Measurements from ENCODE around the gene CGB8.
"Not testable (repeated sequence)": the region's sequence is repeated elsewhere in the genome, so short reads cannot be mapped to it uniquely, and the experiment has no call there.

DNA sequence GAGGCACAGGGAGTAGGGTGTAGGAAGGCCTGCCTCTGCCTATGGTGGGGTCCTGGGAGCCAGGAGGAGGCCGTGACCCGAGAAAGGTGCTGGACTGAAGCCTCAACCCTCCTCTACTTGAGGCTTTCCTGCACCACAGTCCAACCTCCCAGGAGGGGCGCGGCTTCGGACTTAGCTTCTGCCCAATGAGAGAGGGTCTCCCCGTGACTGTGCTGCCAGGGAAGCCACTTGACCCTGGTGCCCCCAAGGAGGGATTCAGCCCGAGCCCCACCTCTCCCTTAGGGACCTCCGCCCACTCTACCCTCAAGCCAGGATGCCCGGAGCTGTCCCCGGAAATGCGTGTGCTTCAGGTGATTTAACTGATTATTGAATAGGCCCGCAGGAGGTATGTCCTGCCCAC, at the start of gene CGB8:
- TF ChIP-seq, protein P1, sequence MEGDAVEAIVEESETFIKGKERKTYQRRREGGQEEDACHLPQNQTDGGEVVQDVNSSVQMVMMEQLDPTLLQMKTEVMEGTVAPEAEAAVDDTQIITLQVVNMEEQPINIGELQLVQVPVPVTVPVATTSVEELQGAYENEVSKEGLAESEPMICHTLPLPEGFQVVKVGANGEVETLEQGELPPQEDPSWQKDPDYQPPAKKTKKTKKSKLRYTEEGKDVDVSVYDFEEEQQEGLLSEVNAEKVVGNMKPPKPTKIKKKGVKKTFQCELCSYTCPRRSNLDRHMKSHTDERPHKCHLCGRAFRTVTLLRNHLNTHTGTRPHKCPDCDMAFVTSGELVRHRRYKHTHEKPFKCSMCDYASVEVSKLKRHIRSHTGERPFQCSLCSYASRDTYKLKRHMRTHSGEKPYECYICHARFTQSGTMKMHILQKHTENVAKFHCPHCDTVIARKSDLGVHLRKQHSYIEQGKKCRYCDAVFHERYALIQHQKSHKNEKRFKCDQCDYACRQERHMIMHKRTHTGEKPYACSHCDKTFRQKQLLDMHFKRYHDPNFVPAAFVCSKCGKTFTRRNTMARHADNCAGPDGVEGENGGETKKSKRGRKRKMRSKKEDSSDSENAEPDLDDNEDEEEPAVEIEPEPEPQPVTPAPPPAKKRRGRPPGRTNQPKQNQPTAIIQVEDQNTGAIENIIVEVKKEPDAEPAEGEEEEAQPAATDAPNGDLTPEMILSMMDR (conservative IDR thresholded peaks at IDR 0.05 in 1 of 2, IDR thresholded peaks at IDR 0.05 in 1 of 2; ENCODE audit: low read depth in 1 of 2, low read length in 2 of 2), result not testable (repeated sequence)
- not testable (repeated sequence) for TF ChIP-seq EZH2 (IDR thresholded peaks at IDR 0.05; ENCODE audit: low read length, missing control alignments)

Data from fibroblast of lung (primary cell).